ENCODE data around the gene TMEM18.

- TF ChIP-seq CTCF (IDR thresholded peaks at IDR 0.05), result no peak
- TF ChIP-seq POLR2AphosphoS5 (IDR thresholded peaks at IDR 0.05), result no peak
- TF ChIP-seq POLR2A (IDR thresholded peaks at IDR 0.05; ENCODE audit: low read depth), result no peak
These were observed 58.7 kb downstream of the TMEM18 start for GRCh38 chr2:618422-618990.

All from esophagus muscularis mucosa (tissue), 3 donors.